ENCODE measurements around the gene PRCD.

DNA sequence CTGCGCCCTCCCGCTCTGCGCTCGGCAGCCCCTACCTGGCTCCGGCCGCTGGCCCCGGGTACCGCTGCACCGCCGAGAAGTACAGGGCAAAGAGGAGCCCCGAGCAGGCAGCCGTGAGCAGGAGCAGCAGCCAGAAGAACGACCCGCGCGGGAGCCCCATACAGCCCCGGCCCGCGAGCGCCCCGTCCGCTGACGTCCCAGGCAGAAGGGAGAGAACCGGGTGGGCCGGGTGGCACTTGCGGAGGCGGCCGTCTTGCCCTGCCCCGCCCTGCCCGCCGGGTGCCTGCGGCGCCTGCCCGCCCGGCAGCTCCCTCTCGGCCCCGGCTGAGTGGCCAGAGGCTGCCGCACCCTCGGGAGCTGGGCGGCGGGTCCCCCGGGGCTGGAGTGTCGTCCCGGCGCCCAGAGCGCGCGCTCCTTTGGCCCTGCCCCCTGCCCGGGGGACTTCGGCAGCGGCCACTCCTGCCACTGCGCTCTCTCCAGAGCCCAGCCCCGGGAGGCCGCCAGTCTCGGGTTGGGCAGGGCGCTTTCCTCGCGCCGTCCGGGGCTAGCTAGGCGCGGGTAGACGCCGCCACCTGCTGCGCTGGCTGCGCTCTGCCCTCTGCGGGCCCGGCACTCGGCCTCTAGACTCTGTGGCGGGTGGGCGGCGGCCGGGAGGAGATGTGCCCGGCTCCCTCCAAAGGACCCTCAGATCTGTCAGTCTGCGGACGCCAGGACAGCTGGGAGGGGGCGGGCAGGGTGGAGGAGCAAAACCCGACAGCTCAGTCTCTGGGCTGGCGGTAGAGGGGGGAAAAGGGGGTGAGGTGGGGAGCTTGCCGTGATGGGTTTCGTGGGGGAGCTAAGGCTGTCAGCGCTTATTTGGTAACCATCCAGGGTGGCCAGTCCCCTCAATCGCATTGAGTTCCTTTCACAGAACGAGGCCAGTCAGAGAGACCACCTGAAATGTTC lies 46.1 kb downstream of the PRCD start, which contains the start of gene ST6GALNAC2:
- TF ChIP-seq EZH2 (IDR thresholded peaks at IDR 0.05; ENCODE audit: insufficient read depth, poor library complexity, severe bottlenecking) (no peak), EZH2phosphoT487 (IDR thresholded peaks at IDR 0.05; ENCODE audit: insufficient read depth, low read depth) (no peak)

Data from GM23248 (cell line).